Breast epithelium (tissue), 3 donors: ENCODE measurements around the gene SNAPC4.

Source experiments
- CTCF ChIP-seq, 3 donors: fragments of 450-650 bp; IDR thresholded peaks; one replicate each; pipeline ENCODE4 v1.5.1; 2016 to 2017; ENCODE audit warnings: antibody characterized with exemption in 3 of 3, mild to moderate bottlenecking in 3 of 3, moderate library complexity in 3 of 3
- POLR2A ChIP-seq: fragments of 450-650 bp; IDR thresholded peaks from one replicate; pipeline ENCODE4 v1.6.1; 2016; ENCODE audit warnings: antibody characterized with exemption, mild to moderate bottlenecking, moderate library complexity
- POLR2AphosphoS5 ChIP-seq, 3 donors: sonication (generic); formaldehyde crosslinking; IDR thresholded peaks; one replicate each; pipeline ENCODE4 v1.6.1; 2017; ENCODE audit warnings: antibody characterized with exemption in 3 of 3

GRCh38 chr9:136421791-136422190, 21.8 kb upstream of the SNAPC4 start:
- TF ChIP-seq CTCF (IDR thresholded peaks at IDR 0.05): no peak
- TF ChIP-seq POLR2AphosphoS5 (IDR thresholded peaks at IDR 0.05): no peak
- no peak for TF ChIP-seq POLR2A
